ENCODE data around the gene ATP9A. TPM values are rescaled to one million over a fixed set of nuclear protein-coding genes. Genes with fewer than 3 reads are reported as not detected.

Gene ATP9A
- total RNA-seq, 1 donor from 2014 or later = 23.1 TPM

DNA sequence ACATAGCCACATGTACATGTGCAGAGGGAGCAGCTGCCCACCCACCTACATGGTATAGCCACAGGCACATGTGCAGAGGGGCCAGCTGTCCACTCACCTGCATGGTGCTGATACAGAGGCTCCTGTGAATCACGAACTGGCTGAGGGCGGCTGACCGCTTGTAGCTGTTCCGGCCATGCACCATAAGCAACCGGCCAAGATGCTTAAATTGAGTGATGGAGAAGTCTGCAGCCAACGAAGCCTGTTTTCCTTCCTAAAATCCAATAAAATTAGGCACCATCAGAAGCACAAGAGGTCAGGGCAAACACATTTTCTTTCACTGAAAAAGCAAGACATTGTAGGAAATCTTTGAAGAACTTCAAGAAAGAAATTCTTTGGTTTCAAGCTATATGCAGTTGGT lies 154.6 kb downstream of the ATP9A start:
- no peak for DNase-seq
- no peak overlapping the region for H3K4me3 ChIP-seq
- H3K27ac ChIP-seq = no peak overlapping the region
- ATAC-seq = no peak
- no peaks in the 10 kb centered on the region for H3K27me3 ChIP-seq (ENCODE audit: low read depth)
- no peaks in the 10 kb centered on the region for H3K9me3 ChIP-seq
- peaks cover 21% of the 10 kb centered on the region for H3K36me3 ChIP-seq
- intact Hi-C loops (cut with DNase I) = no loop called here
- no peaks in the 10 kb centered on the region for H3K4me1 ChIP-seq
- TF ChIP-seq, protein P1, sequence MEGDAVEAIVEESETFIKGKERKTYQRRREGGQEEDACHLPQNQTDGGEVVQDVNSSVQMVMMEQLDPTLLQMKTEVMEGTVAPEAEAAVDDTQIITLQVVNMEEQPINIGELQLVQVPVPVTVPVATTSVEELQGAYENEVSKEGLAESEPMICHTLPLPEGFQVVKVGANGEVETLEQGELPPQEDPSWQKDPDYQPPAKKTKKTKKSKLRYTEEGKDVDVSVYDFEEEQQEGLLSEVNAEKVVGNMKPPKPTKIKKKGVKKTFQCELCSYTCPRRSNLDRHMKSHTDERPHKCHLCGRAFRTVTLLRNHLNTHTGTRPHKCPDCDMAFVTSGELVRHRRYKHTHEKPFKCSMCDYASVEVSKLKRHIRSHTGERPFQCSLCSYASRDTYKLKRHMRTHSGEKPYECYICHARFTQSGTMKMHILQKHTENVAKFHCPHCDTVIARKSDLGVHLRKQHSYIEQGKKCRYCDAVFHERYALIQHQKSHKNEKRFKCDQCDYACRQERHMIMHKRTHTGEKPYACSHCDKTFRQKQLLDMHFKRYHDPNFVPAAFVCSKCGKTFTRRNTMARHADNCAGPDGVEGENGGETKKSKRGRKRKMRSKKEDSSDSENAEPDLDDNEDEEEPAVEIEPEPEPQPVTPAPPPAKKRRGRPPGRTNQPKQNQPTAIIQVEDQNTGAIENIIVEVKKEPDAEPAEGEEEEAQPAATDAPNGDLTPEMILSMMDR (IDR thresholded peaks at IDR 0.05) = no peak

DNA sequence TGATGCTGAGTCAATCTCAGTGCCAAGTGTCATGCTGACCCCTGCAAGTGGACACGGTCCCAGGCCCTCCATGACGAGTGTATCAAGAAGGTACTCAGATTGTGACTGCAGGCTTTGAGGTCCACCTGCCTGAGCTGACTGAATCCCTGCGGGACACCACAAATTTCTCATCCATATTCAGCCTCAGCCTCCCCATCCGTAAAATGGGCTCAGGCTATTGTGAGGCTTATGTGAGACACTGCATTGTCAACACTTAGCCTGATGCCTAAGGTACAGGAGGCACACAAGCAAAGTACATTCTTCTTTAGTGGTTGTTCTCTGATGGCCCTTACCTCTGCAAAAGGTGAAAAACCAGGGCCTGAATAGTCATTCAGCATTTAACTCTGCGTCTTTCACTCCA lies 155.3 kb downstream of the ATP9A start:
- DNase-seq (no peak), ATAC-seq (no peak)
- no peaks in the 10 kb centered on the region for H3K9me3 ChIP-seq
- no peaks in the 10 kb centered on the region for H3K27me3 ChIP-seq (ENCODE audit: low read depth)
- no peak overlapping the region for H3K4me3 ChIP-seq
- no peaks in the 10 kb centered on the region for H3K4me1 ChIP-seq
- intact Hi-C loops (cut with DNase I) = no loop called here
- TF ChIP-seq, protein P1 (IDR thresholded peaks at IDR 0.05) = no peak
- peaks cover 19% of the 10 kb centered on the region for H3K36me3 ChIP-seq
- H3K27ac ChIP-seq = no peak overlapping the region

DNA sequence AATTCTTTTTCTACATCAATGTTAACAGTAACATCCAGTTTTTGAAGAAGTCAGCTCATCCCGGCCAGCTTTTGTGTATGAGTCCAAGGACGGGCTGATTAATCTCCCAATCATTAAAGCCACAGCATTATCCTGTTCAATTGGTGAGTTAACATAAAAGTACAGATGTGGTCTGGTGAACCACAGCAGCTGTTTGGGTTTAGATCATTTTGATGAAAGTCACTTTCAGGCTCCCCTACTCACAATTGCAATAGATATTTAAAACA lies 156.6 kb downstream of the ATP9A start:
- peaks cover 22% of the 10 kb centered on the region for H3K36me3 ChIP-seq
- H3K4me3 ChIP-seq = no peak overlapping the region
- no peaks in the 10 kb centered on the region for H3K27me3 ChIP-seq (ENCODE audit: low read depth)
- no peak for ATAC-seq
- DNase-seq = no peak
- no peak overlapping the region for H3K27ac ChIP-seq
- TF ChIP-seq, protein P1 (IDR thresholded peaks at IDR 0.05) = no peak
- no peaks in the 10 kb centered on the region for H3K4me1 ChIP-seq
- no peaks in the 10 kb centered on the region for H3K9me3 ChIP-seq
- intact Hi-C loops (cut with DNase I) = no loop called here

DNA sequence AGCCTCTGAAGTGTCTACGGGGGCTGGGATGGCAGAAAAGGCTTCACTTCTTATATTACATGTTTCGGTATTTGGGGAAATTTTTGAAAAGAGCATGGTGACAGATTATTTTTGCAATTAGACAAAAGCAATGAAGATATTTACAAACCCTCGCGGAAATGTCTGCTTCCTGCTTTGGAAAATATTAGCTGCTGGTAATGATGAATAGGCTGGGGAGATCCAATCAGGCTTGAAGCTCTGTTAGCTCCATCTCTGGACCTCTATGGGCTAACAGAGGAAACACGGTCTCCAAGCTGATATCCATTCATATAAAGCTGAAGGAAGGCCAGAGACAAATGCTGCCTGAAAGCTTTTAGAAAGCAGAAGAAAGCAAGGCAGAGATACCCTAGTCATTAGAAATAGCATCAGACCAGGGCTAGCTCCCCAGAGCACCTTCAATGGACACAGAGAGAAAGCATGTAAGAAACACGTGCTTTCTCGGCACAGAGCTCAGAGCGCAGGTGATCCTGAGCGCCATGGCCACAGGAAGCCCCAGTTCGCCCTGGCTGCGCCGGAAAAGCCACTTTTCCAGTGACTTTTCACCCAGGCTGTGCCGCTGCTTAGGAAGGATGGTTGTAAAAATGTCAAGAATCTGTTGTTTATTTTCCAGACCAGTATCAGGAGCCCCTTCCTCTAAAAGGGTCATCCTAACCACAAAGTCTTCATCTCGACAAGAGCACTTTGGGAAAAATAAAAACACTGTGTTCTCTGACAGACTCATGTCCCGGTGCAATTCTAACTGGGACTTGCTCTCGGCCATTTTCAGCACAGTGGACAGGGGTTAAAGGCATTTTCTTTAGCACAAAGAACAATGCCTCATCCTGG lies 157.2 kb downstream of the ATP9A start:
- Histone ChIP-seq H3K27ac (no peak overlapping the region), H3K36me3 (peaks cover 22% of the 10 kb centered on the region), H3K9me3 (no peaks in the 10 kb centered on the region), H3K27me3 (ENCODE audit: low read depth) (no peaks in the 10 kb centered on the region), H3K4me1 (no peaks in the 10 kb centered on the region), H3K4me3 (no peak overlapping the region)
- intact Hi-C loops (cut with DNase I) = no loop called here
- DNase-seq (no peak), ATAC-seq (no peak)
- TF ChIP-seq, protein P1 (IDR thresholded peaks at IDR 0.05) = no peak

DNA sequence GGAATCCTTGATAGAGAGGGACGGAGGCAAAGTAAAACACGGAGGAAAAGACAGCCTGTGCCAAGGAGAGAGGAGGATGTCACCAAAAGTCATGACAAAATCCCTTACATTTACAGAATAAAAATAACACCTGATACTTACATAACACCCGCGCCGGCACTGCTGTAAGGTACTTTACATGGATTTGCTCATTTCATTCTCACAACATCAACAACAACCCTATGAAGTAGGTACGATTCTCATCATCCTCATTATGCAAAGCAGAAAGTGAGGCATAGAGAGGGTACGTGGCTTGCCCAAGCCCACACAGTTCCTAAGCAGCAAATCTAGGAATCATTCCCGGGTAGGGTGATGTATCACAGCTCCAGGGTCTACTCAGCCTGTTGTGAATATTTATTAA lies 158.1 kb downstream of the ATP9A start:
- Histone ChIP-seq H3K4me3 (no peak overlapping the region), H3K27ac (no peak overlapping the region), H3K36me3 (peaks cover 22% of the 10 kb centered on the region), H3K4me1 (no peaks in the 10 kb centered on the region), H3K27me3 (ENCODE audit: low read depth) (no peaks in the 10 kb centered on the region), H3K9me3 (no peaks in the 10 kb centered on the region)
- TF ChIP-seq, protein P1 (IDR thresholded peaks at IDR 0.05) = no peak
- no peak for ATAC-seq
- intact Hi-C loops (cut with DNase I) = no loop called here
- no peak for DNase-seq

Data from lower lobe of right lung (tissue), 2 donors.